Uterus (tissue), 2 donors: ENCODE measurements around the gene LAMB4.

Source experiments
- POLR2A ChIP-seq, 2 donors: fragments of 450-650 bp; IDR thresholded peaks; one replicate each; pipeline ENCODE4 v1.6.1; 2016; ENCODE audit warnings: antibody characterized with exemption in 2 of 2, mild to moderate bottlenecking in 1 of 2, moderate library complexity in 1 of 2
- TF ChIP-seq, protein P1 (sequence below), 4 experiments: fragments of 200-600 bp in 2 of 4; fragments of 450-650 bp in 2 of 4; sonication (generic) in 2 of 4; IDR thresholded peaks; one replicate each; pipeline ENCODE4 v1.5.1; 2016 to 2019; ENCODE audit warnings: antibody characterized with exemption in 4 of 4, mild to moderate bottlenecking in 2 of 4, moderate library complexity in 1 of 4

DNA sequence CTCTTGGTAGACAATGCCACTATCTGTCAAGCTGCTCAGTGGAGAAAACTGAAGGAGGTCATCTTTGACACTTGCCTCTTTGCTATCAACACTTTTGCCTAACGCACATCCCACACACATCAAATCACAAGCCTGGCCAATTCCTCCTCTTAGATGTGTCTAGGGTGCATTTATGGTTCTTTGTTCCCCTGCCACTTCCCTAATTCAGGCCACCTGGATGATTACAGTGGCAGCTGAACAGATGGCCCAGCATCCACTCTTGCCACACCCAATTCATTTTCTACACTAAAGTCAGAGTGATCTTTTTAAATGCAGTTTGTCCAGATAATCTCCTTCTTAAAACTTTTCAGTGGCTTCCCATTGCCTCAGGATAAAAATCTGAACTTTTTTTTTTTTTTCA lies 58.6 kb downstream of the LAMB4 start:
- TF ChIP-seq, protein P1, sequence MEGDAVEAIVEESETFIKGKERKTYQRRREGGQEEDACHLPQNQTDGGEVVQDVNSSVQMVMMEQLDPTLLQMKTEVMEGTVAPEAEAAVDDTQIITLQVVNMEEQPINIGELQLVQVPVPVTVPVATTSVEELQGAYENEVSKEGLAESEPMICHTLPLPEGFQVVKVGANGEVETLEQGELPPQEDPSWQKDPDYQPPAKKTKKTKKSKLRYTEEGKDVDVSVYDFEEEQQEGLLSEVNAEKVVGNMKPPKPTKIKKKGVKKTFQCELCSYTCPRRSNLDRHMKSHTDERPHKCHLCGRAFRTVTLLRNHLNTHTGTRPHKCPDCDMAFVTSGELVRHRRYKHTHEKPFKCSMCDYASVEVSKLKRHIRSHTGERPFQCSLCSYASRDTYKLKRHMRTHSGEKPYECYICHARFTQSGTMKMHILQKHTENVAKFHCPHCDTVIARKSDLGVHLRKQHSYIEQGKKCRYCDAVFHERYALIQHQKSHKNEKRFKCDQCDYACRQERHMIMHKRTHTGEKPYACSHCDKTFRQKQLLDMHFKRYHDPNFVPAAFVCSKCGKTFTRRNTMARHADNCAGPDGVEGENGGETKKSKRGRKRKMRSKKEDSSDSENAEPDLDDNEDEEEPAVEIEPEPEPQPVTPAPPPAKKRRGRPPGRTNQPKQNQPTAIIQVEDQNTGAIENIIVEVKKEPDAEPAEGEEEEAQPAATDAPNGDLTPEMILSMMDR (IDR thresholded peaks at IDR 0.05) = no peak
- no peak for TF ChIP-seq POLR2A (IDR thresholded peaks at IDR 0.05)
